Measurements from ENCODE around the gene AHSA1. TPM values are rescaled to one million over a fixed set of nuclear protein-coding genes. Genes with fewer than 3 reads are reported as not detected.

Gene AHSA1
- total RNA-seq, 2 experiments from 2014 or later: 28.7 to 33.7 TPM

- Histone ChIP-seq H3K27ac (ENCODE audit: low read depth in 1 of 2, low read length in 2 of 2) (no peak overlapping the region), H3K36me3 (ENCODE audit: insufficient read depth, low read length) (no peaks in the 10 kb centered on the region), H3K4me1 (ENCODE audit: insufficient read depth, low read length) (no peaks in the 10 kb centered on the region), H3K4me3 (ENCODE audit: low read length) (no peak overlapping the region), H3K27me3 (ENCODE audit: control insufficient read depth in 1 of 2, insufficient read depth in 2 of 2, low read length in 2 of 2) (no peaks in the 10 kb centered on the region), H3K9me3 (ENCODE audit: control insufficient read depth in 1 of 2, insufficient read depth in 1 of 2, low read length in 2 of 2) (no peaks in the 10 kb centered on the region)
- ATAC-seq (ENCODE audit: poor library complexity) (no peak), DNase-seq (no peak)
- Mint-ChIP-seq H3K27ac (no peak overlapping the region), H3K36me3 (ENCODE audit: low read depth) (no peaks in the 10 kb centered on the region), H3K4me3 (no peak overlapping the region), H3K27me3 (no peaks in the 10 kb centered on the region), H3K4me1 (ENCODE audit: low read depth) (no peaks in the 10 kb centered on the region), H3K9me3 (no peaks in the 10 kb centered on the region)
- TF ChIP-seq CTCF (IDR thresholded peaks at IDR 0.05): no peak
- intact Hi-C loops (cut with DNase I, micrococcal nuclease): no loop called here
- CTCF ChIA-PET: no interaction called here
- POLR2A ChIA-PET: no interaction called here
These were observed 28.2 kb downstream of the AHSA1 start for GRCh38 chr14:77485901-77486678.

DNA sequence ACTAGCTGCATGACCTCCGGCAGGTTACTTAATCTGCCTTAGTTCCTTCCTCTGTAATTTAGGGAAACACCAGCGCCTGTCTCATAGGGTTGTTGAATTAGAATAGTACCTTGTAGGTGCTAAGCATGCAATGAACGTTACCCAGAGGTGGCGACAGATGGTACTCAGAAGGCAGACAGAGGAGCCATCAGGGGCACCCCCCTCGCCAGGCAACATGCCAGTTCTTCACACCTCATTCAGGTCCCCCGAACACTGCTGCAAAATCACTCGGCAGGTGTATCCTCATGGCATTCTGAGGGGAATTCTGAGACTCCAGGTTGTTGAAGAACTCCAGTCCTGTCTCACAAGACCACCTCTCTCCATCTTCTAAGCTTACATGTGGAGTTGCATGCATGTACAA, 30.7 kb downstream of the AHSA1 start:
- no peaks in the 10 kb centered on the region for H3K36me3 Mint-ChIP-seq (ENCODE audit: low read depth)
- no peaks in the 10 kb centered on the region for H3K27me3 ChIP-seq (ENCODE audit: control insufficient read depth in 1 of 2, insufficient read depth in 2 of 2, low read length in 2 of 2)
- ATAC-seq (ENCODE audit: poor library complexity) (no peak), DNase-seq (no peak)
- no peaks in the 10 kb centered on the region for H3K9me3 Mint-ChIP-seq
- H3K4me1 ChIP-seq (ENCODE audit: insufficient read depth, low read length): no peaks in the 10 kb centered on the region
- no peak overlapping the region for H3K4me3 ChIP-seq (ENCODE audit: low read length)
- H3K36me3 ChIP-seq (ENCODE audit: insufficient read depth, low read length): no peaks in the 10 kb centered on the region
- CTCF ChIA-PET: no interaction called here
- H3K27ac Mint-ChIP-seq: no peak overlapping the region
- H3K4me3 Mint-ChIP-seq: no peak overlapping the region
- no peaks in the 10 kb centered on the region for H3K9me3 ChIP-seq (ENCODE audit: control insufficient read depth in 1 of 2, insufficient read depth in 1 of 2, low read length in 2 of 2)
- H3K27ac ChIP-seq (ENCODE audit: low read depth in 1 of 2, low read length in 2 of 2): no peak overlapping the region
- intact Hi-C loops (cut with DNase I, micrococcal nuclease): no loop called here
- POLR2A ChIA-PET: no interaction called here
- H3K27me3 Mint-ChIP-seq: no peaks in the 10 kb centered on the region
- no peak for TF ChIP-seq CTCF (IDR thresholded peaks at IDR 0.05)
- no peaks in the 10 kb centered on the region for H3K4me1 Mint-ChIP-seq (ENCODE audit: low read depth)

- Mint-ChIP-seq H3K4me1 (ENCODE audit: low read depth) (no peaks in the 10 kb centered on the region), H3K36me3 (ENCODE audit: low read depth) (no peaks in the 10 kb centered on the region), H3K27me3 (no peaks in the 10 kb centered on the region), H3K4me3 (no peak overlapping the region), H3K27ac (no peak overlapping the region), H3K9me3 (no peaks in the 10 kb centered on the region)
- POLR2A ChIA-PET: no interaction called here
- DNase-seq (no peak), ATAC-seq (ENCODE audit: poor library complexity) (no peak)
- intact Hi-C loops (cut with DNase I, micrococcal nuclease): no loop called here
- H3K27me3 ChIP-seq (ENCODE audit: control insufficient read depth in 1 of 2, insufficient read depth in 2 of 2, low read length in 2 of 2): no peaks in the 10 kb centered on the region
- H3K27ac ChIP-seq (ENCODE audit: low read depth in 1 of 2, low read length in 2 of 2): no peak overlapping the region
- H3K4me1 ChIP-seq (ENCODE audit: insufficient read depth, low read length): no peaks in the 10 kb centered on the region
- no peaks in the 10 kb centered on the region for H3K9me3 ChIP-seq (ENCODE audit: control insufficient read depth in 1 of 2, insufficient read depth in 1 of 2, low read length in 2 of 2)
- no peaks in the 10 kb centered on the region for H3K36me3 ChIP-seq (ENCODE audit: insufficient read depth, low read length)
- no peak for TF ChIP-seq CTCF (IDR thresholded peaks at IDR 0.05)
- CTCF ChIA-PET: no interaction called here
- H3K4me3 ChIP-seq (ENCODE audit: low read length): no peak overlapping the region
These were observed 31.1 kb downstream of the AHSA1 start for GRCh38 chr14:77489041-77489440.
